Measurements from ENCODE around the gene ADGRL2.
"Not testable (repeated sequence)": the region's sequence is repeated elsewhere in the genome, so short reads cannot be mapped to it uniquely, and the experiment has no call there.

Gene ADGRL2

DNA sequence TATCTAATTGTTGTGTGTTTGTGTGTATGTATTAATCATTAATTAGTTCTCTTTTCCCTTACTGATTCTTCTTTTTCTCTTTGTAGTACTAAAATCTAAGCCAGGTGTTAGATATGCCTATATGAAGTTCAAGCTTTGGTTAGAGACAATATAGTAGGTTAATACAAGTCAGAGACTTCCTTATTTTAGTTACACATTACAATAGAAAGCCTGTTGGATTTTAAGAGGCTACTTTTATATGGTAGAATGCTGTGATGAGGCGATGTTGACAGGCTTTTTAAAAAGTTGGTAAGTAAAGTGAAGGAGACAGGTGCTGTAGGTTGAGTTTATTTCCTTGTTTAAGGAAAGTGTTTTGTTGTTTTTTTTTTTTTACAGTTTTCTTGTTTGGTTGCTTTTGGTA, 45.9 kb downstream of the ADGRL2 start:
- no peak for DNase-seq (ENCODE audit: extremely low read depth in 1 of 2, low read depth in 1 of 2)

DNA sequence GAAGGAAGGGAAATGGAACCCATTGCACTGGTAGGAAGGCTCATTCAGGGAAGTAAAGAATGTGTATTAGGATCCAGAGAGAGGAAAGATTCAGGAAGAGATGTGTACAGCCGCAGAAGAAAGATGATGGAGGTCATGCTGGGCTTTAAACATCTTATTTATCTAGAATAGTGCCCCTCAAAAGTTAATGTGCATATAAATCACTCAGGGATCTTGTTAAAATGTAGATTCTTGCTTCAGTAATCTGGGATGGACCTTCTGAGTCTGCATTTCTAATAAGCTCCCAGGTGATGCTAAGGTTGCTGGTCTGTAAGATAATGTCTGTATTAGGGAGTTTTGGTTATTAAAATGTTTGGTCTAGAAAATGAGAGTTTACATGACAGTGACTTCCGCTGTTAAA, 46.3 kb downstream of the ADGRL2 start:
- DNase-seq (ENCODE audit: extremely low read depth in 1 of 2, low read depth in 1 of 2): no peak

DNA sequence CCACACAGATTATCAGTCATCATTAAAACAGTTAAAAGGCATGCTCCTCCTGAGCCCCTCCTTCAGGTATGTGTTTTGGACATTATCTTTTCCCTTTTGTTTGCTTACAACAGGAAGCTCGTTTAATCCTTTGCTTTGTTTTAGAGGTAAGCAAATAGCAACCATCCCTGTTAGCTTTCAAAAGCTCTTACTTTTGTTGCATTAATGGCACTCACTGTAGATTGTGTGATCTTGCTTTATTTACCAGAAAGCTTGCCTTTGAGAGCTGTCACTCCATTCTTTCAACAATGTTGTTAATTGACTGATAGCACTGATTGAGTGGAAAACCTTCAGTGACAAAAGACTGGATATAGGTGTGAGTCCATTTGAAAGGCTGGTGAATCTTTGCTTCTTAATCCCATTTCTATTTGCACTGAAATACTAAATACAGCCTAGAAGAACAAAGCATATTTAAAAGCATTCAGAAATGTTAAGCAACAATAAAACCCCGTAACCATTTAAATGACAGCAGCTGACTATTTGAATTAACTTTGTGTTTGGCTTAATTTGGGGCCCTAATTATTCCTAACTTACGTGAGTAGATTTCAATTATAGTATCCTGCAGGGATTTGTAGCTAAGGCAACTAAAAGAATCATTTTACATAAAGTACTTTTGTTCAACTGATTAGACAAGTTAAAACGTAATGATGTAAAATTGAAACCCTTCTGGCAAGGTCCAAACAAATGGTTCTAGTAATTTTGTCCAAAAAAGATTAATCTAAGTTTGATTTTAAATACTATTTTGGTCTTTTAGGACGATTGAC, 48.3 kb downstream of the ADGRL2 start:
- no peak for DNase-seq (ENCODE audit: extremely low read depth in 1 of 2, low read depth in 1 of 2)

DNA sequence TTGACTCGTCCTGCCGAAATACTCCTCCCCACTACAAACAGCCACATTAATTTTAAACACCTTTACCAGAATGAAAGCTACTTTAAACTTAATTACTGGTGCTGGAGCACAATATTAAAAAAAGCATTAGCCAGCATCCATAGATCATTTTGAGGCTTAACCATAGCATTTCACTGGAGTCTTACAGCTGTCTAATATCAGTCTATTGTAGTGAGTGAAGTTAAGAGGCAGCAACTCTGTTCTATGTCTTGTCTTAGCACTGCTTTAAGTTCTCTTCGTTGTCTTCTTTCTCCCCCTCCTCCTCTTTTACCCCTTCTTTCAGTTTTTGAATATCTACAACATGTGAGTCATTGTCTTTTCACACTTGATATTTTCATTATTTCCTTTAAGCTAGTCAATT, 49.3 kb downstream of the ADGRL2 start:
- no peak for DNase-seq (ENCODE audit: extremely low read depth in 1 of 2, low read depth in 1 of 2)

DNA sequence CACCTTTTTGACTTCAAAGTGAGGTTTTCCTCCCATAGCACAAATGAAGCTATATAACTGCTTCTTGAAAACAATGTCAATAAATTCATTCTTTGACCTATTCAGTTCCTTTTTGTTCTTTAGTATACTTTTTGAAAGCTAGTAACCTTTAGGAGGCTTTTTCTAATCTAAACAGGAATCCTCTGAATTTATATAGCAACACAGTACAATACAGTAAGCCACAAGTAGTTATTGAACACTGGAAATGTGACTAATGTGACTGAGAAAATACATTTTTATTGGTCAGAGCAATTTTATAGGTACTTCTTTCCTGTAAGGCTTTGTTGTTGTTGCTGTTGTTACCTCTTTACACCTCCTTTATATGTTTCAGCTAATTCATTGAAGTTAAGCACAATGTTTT, 49.8 kb downstream of the ADGRL2 start:
- no peak for DNase-seq (ENCODE audit: extremely low read depth in 1 of 2, low read depth in 1 of 2)

DNA sequence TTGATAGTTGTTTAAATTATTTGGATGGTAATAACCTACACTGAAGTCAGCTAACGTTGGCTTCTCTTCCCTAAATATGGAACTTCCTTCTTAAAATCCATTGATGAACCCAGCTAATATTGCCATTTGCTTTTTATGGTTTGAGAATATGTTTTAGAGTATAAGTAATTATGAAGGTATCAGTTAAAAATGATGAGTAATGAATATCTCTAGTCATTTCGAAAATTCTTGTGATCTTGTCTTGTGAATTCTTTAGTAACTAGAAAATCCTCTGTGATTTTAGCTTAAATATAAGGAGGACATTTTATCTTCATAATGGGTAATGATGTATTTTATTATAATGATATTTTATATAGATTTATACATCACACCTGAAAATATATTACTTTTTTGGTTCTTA, 50.5 kb downstream of the ADGRL2 start:
- DNase-seq (ENCODE audit: extremely low read depth in 1 of 2, low read depth in 1 of 2): no peak

DNA sequence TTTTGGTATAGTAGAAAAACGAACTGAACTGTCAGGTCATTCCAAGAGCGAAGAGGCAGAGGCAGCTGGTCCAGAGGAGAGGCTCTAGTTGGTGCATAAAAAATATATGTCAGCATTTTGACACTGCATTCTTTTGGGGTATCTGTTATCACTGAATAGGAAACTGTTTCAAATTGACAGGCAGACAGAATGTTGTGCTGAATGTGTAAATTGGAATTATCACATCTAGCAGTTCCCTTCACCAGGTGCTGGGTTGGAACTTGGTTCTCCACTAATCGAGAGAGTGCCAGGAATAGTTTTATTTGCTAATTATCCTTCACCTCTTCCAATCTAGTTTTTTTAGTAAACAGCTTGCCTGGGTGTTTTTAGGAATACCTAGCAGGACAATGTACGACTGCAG, 52.2 kb downstream of the ADGRL2 start:
- DNase-seq (ENCODE audit: extremely low read depth in 1 of 2, low read depth in 1 of 2): no peak

DNA sequence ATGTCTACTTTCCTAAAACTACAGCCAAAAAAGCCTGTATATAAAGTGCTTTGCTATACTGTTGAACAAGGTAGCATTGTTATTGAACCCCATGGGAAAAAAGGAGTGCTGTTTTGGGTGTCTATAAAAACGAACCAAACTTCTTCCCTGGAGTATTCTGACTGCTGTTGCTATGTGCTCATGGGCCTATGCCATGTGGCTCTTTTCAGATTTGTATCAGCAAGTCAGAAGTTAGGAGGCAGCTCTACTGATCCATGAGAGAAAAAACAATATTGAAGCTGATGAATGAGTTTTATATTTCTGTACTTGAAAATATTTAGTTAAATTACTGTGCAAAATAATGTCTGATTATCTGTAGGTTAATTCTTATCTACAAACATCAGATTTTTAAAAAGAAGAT, 66.5 kb downstream of the ADGRL2 start:
- no peak for DNase-seq (ENCODE audit: extremely low read depth in 1 of 2, low read depth in 1 of 2)

DNA sequence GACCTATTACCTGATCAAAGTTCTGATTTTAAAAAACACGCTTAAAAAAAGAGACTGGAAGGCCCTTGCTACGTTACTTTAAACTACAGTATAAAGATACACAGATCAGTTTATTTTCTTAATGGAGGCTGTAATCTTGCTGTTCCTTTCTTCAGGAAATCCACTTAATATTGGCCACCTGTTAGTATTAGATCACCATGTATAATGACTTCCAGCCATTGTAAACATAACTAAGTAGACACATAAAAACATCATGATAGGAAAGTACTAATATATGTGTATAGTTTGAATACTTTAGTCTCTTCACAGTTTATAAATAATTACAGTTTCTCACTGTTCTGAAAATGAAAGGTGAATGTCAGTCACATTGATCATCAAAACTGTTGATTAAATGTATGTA, 68.6 kb downstream of the ADGRL2 start:
- DNase-seq (ENCODE audit: extremely low read depth in 1 of 2, low read depth in 1 of 2): no peak

DNA sequence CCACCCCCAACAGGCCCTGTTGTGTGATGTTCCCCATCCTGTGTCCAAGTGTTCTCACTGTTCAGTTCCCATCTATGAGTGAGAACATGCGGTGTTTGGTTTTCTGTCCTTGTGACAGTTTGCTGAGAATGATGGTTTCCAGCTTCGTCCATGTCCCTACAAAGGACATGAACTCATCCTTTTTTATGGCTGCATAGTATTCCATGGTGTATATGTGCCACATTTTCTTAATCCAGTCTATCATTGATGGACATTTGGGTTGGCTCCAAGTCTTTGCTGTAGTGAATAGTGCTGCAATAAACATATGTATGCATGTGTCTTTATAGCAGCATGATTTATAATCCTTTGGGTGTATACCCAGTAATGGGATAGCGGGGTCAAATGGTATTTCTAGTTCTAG, 70.4 kb downstream of the ADGRL2 start:
- DNase-seq (ENCODE audit: extremely low read depth in 1 of 2, low read depth in 1 of 2): not testable (repeated sequence)

DNA sequence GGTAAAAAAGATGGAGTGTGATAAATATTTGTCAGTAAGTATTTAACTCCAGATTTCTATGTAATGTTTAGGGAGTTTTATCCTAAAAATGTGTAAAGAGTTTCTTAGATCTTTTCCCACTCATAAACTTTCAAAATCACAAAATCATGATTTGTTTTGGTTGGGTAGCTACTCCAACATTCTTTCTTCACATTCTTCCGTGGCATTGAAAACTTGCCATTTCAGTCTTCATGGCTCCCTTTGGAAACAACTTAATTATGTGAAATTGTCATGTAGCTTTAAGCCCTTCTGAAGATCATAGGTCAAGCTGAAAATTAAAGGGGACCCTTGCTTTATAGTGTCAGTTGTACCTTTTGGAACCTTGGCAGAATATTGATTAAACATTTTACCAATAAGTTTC, 73.2 kb downstream of the ADGRL2 start:
- no peak for DNase-seq (ENCODE audit: extremely low read depth in 1 of 2, low read depth in 1 of 2)

DNA sequence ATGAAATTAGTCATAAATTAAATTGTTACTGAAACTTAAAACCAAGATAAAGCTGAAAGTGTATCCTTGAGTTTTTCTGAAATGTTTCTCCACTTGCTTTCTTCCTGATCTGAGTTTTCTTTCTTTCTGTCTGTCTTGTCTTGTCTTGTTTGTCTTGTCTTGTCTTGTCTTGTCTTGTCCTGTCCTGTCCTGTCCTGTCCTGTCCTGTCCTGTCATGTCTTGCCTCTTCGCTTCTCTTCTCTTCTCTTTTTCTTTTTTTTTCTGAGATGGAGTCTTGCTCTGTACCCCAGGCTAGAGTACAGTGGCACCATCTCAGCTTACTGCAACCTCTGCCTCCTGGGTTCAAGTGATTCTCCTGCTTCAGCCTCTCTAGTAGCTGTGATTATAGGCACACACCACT, 73.7 kb downstream of the ADGRL2 start:
- DNase-seq (ENCODE audit: extremely low read depth in 1 of 2, low read depth in 1 of 2): no peak

DNA sequence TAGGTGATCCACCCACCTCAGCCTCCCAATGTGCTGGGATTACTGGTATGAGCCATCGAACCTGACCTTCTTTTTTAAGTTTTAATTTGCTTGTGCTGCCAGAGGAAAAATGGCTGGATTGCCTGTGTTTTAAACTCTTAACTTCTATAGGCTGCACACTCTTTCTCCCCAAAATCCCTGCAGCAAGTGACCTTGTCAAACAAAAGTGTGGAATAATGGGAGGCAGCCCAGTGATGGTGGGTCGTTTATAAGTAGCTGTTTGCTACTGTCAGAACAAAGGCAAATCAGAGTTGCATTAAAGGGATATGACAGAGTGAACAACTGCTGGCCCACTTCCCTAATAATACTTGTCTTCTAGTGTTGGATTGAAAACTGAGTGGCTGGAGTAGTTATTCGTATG, 74.2 kb downstream of the ADGRL2 start:
- DNase-seq (ENCODE audit: extremely low read depth in 1 of 2, low read depth in 1 of 2): no peak

DNA sequence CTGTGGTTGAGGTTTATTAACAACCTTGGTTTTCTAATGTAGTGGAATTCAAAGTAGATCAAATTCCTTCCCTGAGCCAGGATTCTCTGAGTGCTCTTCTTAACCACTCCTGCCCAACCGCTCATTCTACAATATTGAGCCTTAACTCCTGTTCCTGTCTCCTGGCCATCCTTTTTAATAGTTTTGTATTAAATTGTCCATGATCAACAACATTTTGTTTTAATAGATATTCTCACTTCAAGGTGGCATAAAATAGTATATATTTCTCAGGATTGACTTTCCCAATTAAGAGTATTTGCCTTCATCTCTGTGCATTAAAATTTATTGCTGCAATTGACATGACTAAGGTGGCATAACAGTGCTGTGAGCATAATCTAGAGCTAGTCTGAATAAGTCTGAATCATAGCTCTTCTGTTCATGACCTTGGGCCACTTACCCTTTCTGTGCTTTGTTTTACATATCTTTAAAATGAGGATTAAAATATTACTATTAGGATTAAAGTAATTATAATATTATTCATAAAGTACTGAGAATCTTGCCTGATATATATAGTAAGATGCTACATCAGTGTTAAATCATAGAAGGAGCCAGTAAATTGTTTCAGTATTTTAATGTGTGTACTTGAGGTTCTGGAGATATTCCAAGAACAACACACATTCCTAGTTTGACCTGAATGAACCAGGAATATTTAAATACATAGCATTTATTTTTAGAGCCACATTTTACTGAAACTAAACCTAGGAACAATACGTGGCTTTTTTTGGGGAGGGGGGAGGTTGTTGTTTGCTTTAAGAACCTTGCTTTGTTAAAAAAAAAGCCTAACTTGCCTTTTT, 76.4 kb downstream of the ADGRL2 start:
- no peak for DNase-seq (ENCODE audit: extremely low read depth in 1 of 2, low read depth in 1 of 2)

DNA sequence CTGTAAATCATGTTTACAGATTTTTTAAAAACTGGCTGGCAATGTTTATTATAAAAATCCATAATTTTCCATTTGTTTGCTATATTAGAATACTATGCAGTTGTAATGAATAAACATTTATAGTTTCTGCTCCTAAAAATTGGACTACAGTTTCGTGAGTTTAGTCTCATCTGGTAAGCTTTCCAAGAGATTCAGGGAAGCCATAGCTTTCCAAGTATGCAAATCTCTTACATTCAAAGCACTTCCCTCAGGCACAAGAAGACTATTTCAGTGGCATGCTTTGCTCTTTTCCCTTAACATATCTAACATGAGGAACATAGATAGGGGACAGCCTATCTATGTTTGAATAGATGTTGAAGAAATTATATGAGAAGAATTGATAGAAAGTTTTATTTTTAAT, 77.2 kb downstream of the ADGRL2 start:
- DNase-seq (ENCODE audit: extremely low read depth in 1 of 2, low read depth in 1 of 2): no peak

DNA sequence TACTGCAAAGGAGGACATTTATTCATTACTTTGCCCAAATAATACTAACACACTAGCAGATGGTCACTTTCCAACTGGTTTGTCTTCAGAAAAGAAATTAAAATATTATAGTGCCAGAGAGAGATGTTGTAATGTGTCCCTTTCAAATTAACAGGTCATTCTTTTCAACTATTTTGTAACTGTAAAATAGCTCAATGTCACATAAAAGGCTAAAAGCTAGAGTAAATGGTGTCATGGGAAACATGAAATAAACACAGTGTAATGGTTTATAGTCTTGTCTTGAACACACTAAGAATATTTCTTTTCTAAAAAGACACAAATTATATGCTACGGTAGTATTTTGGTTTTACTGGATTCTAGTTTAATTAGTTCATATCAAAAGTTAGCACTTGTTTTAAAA, 77.8 kb downstream of the ADGRL2 start:
- no peak for DNase-seq (ENCODE audit: extremely low read depth in 1 of 2, low read depth in 1 of 2)

DNA sequence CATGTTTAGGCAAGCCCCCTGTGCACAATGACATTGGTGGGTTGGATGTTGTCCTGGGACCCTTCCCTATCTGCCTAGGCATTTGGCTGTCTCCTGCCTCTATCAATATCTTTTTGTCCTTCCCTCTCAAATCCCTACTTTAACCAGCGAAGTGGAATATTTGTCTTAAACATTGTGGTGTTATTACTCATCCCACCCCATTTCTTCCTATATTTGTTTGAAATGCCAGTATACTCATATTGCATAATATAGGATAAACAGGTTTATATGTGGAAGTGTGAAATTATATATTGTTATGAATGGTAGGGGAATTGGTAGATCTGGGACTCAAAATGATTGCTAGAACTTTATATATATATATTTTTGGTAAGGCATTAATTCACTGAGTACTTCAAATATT, 80.0 kb downstream of the ADGRL2 start:
- no peak for DNase-seq (ENCODE audit: extremely low read depth in 1 of 2, low read depth in 1 of 2)

DNA sequence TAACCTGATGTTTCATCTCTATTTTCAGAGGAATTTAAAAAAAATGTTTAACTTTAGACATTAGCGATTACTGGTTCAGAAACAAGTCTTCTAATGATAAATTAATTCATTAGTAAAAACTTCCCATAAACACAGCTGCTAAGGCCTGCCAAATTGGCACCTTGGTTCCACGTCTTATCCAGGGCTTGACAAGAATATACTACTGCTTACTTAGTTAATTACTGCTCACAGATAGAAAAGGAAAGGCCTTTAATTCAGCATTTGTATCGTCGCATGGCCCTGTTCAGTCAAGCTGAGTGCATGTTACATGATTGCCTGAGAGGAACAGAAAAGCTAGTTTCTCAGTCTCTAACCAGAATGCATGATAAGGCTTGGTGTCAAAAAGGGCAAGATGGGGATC, 84.6 kb downstream of the ADGRL2 start:
- no peak for DNase-seq (ENCODE audit: extremely low read depth in 1 of 2, low read depth in 1 of 2)

DNA sequence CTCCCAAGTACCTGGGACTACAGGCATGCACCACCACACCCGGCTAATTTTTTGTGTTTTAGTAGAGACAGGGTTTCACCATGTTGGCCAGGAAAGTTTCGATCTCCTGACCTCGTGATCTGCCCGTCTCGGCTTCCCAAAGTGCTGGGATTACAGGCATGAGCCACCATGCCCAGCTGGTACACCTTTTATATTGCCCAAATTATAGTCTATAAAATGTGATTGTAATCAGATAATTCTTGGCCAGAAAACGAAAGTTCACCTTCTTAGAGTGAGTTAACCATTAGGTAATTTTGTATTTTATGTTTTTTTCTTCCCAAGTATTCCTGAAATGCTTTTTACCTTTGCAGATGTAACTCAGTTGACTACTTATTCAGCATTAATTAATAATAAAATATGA, 85.6 kb downstream of the ADGRL2 start:
- DNase-seq (ENCODE audit: extremely low read depth in 1 of 2, low read depth in 1 of 2): not testable (repeated sequence)

DNA sequence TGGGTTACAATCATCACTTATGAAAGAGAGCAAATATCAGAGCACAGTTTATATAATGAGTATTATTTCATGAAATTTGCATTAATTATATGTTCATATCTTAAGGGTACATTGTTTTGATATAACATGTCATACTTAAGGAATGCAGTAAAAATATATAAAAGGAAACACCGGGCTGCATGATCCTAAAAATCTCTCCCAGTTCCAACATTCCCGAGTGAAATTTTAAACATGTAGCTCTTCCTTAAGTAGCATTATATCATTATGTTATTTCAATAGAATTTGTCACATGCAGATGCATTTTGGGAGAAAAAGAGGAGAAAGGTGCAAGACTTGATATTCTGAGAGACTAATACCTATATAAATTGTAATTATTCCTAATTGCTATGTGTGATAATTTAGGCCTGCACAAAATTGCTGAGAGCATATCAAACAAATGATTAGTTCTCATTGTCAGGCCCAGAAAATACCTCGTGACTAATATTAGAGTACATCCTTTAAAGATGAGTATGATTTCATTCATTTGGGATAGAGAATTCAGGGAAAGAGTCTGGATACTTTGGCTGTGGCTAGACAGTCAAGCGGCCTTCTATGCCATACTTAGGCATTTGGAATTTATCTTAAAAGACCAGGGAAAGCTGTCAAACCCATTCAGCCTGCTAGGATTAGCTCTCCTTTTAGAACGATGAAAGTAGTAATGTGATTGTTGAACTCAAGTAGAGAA, 86.8 kb downstream of the ADGRL2 start:
- DNase-seq (ENCODE audit: extremely low read depth in 1 of 2, low read depth in 1 of 2): no peak

DNA sequence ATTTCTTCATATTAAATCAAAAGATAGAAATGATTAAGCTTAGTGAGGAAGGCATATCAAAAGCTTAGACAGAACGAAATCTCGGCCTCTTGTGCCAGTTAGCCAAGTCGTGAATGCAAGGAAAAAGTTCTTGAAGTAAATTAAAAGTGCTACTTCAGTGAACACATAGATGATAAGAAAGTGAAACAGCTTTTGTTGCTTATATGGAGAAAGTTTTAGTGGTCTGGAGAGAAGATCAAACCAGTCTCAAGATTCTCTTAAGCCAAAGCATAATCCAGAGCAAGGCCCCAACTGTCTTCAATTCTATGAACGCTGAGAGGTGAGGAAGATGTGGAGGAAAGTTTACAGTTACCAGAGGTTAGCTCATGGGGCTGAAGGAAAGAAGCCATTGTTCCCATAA, 88.4 kb downstream of the ADGRL2 start:
- no peak for DNase-seq (ENCODE audit: extremely low read depth in 1 of 2, low read depth in 1 of 2)

DNA sequence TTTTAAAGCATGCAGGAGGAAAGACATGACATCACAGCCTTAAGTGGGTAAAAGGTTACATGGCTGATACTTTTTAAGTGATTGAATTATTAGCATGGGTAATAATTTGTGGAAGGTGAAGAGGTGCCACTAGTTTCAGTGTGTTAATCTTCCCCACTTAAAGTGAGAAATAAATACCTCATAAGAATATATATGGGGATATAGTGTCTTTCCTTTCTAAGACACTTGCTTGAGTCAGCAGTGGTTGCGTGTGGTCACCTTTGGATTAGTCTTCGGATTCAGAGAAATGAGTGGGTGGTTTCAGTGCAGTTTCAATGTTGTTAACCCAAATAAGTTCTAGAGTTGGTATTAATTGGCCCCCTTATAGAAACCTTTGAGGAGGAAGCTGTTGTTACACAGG, 94.1 kb downstream of the ADGRL2 start:
- DNase-seq (ENCODE audit: extremely low read depth in 1 of 2, low read depth in 1 of 2): no peak

Measured in stimulated activated CD8-positive, alpha-beta memory T cell treated with anti-CD3 and anti-CD28 coated beads, Interleukin-7, amount 100 ng/mL, for 48 hours (primary cell).